Measurements from ENCODE around the gene AKAP8L.

DNA sequence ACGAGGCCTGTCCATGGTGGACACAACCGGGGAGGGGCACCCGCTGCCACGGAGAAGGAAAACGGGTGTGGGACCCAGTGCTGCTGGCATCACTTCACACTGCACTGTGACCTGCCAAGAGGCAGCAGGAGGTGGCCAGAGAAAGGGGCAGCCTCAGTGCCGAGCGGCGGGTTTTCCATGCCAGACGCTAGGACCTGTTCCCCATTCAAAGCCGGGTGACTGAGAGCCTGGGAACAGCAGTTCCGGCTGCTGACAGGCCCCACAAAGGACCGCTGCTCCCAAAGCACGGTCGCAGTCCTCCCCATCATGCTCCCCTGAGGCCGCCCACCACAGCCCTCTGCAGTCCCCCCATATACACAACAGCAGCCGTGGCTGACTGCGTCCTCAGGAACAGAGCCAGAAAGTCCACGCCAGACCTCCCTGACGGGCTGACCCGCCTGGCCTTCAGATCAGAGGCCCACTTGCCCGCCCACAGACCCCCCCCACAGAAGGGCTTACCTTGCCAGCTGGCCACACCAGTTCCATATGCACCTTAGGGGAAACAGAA, 44.6 kb downstream of the AKAP8L start:
- TF ChIP-seq, protein P1, sequence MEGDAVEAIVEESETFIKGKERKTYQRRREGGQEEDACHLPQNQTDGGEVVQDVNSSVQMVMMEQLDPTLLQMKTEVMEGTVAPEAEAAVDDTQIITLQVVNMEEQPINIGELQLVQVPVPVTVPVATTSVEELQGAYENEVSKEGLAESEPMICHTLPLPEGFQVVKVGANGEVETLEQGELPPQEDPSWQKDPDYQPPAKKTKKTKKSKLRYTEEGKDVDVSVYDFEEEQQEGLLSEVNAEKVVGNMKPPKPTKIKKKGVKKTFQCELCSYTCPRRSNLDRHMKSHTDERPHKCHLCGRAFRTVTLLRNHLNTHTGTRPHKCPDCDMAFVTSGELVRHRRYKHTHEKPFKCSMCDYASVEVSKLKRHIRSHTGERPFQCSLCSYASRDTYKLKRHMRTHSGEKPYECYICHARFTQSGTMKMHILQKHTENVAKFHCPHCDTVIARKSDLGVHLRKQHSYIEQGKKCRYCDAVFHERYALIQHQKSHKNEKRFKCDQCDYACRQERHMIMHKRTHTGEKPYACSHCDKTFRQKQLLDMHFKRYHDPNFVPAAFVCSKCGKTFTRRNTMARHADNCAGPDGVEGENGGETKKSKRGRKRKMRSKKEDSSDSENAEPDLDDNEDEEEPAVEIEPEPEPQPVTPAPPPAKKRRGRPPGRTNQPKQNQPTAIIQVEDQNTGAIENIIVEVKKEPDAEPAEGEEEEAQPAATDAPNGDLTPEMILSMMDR (IDR thresholded peaks at IDR 0.05), result no peak
- no peak for TF ChIP-seq POLR2A (IDR thresholded peaks at IDR 0.05)

Data from heart left ventricle (tissue), 13 donors.